Tibial artery (tissue), 4 donors: ENCODE measurements around the gene TMPRSS15.

Source experiments
- DNase-seq, 2 donors: peaks; one replicate each; pipeline ENCODE4 v3.0.0-alpha.2; 2019
- H3K27ac ChIP-seq, 2 donors: fragments of 200-600 bp; sonication (generic) in 1 of 2; 1 replicate in 1 of 2; 2 replicates in 1 of 2; pipeline ENCODE4 v1.5.1; 2018 to 2019; ENCODE audit warnings: mild to moderate bottlenecking in 1 of 2
- H3K27me3 ChIP-seq, 2 donors: fragments of 200-600 bp; sonication (generic) in 1 of 2; one replicate each; pipeline versions ENCODE4 v1.5.1 to v1.6.0; 2016 to 2019
- H3K36me3 ChIP-seq, 3 donors: fragments of 200-600 bp; sonication (generic) in 2 of 3; one replicate each; pipeline ENCODE4 v1.5.1; 2016 to 2019; ENCODE audit warnings: mild to moderate bottlenecking in 2 of 3
- H3K4me1 ChIP-seq, 4 donors: fragments of 200-600 bp; sonication (generic) in 2 of 4; 1 replicate in 3 of 4; 2 replicates in 1 of 4; pipeline ENCODE4 v1.5.1; 2016 to 2019
- H3K4me3 ChIP-seq, 2 donors: fragments of 200-600 bp; sonication (generic) in 1 of 2; 1 replicate in 1 of 2; 2 replicates in 1 of 2; pipeline ENCODE4 v1.5.1; 2018 to 2019; ENCODE audit warnings: mild to moderate bottlenecking in 2 of 2
- H3K9me3 ChIP-seq, 3 donors: fragments of 200-600 bp; sonication (generic) in 1 of 3; one replicate each; pipeline ENCODE4 v1.5.1; 2016 to 2019
- intact Hi-C: fragments of 100-400 bp; cut with DNase I; formaldehyde crosslinking; loops from one replicate; pipeline ENCODE4 v1.15.0; 2023; ENCODE audit warnings: low total_unique reads
- TF ChIP-seq, protein P1 (sequence below), 2 experiments: fragments of 200-600 bp in 1 of 2; fragments of 450-650 bp in 1 of 2; IDR thresholded peaks; one replicate each; pipeline ENCODE4 v1.5.1; 2017 to 2019; ENCODE audit warnings: antibody characterized with exemption in 2 of 2, mild to moderate bottlenecking in 1 of 2, moderate library complexity in 1 of 2

Gene TMPRSS15

DNA sequence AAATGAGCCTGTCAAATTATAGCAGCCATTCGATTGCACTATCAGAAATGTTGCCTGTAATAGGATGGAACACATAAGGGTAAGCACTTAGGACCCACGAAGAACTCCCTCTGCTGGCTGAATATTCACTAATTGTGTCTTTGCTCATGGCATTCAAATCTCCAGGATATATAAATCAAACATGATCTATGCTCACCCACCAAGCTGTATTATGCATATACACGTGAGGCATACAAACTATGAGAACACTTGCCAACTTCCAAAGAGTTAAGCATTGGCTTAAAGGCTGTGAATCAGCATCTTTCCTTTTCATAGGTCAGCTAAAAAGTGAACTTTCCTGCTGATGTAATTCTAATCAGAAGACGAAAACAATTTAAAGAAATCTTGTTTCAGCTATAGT lies 34.5 kb downstream of the TMPRSS15 start:
- no peaks in the 10 kb centered on the region for H3K36me3 ChIP-seq
- H3K27me3 ChIP-seq: no peaks in the 10 kb centered on the region
- no peak overlapping the region for H3K27ac ChIP-seq
- intact Hi-C loops: no loop called here
- no peak overlapping the region for H3K4me3 ChIP-seq
- no peak for DNase-seq
- H3K4me1 ChIP-seq: no peaks in the 10 kb centered on the region
- H3K9me3 ChIP-seq: no peaks in the 10 kb centered on the region
- TF ChIP-seq, protein P1, sequence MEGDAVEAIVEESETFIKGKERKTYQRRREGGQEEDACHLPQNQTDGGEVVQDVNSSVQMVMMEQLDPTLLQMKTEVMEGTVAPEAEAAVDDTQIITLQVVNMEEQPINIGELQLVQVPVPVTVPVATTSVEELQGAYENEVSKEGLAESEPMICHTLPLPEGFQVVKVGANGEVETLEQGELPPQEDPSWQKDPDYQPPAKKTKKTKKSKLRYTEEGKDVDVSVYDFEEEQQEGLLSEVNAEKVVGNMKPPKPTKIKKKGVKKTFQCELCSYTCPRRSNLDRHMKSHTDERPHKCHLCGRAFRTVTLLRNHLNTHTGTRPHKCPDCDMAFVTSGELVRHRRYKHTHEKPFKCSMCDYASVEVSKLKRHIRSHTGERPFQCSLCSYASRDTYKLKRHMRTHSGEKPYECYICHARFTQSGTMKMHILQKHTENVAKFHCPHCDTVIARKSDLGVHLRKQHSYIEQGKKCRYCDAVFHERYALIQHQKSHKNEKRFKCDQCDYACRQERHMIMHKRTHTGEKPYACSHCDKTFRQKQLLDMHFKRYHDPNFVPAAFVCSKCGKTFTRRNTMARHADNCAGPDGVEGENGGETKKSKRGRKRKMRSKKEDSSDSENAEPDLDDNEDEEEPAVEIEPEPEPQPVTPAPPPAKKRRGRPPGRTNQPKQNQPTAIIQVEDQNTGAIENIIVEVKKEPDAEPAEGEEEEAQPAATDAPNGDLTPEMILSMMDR (IDR thresholded peaks at IDR 0.05): no peak

DNA sequence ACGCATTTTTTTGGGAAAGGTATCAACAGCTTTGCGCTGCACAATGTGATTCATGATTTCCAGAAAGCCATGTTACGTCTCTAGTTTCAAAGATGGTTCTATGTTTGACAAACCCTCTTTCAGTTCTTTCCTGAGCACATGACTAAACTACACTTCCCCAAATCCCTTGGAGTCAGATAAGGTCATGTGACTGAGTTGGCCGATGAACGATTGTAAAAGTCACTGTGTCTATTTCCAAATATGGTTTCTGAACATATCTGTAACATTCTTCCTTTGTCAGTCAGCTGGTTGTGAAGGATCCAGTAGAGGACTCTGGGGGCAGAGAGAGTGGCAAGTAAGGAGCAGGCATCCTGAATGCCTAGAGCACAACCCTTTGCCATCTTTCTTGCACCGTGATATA lies 35.4 kb downstream of the TMPRSS15 start:
- Histone ChIP-seq H3K9me3 (no peaks in the 10 kb centered on the region), H3K27ac (no peak overlapping the region), H3K27me3 (no peaks in the 10 kb centered on the region), H3K4me3 (no peak overlapping the region), H3K4me1 (no peaks in the 10 kb centered on the region), H3K36me3 (no peaks in the 10 kb centered on the region)
- TF ChIP-seq, protein P1 (IDR thresholded peaks at IDR 0.05): no peak
- no peak for DNase-seq
- intact Hi-C loops: no loop called here

DNA sequence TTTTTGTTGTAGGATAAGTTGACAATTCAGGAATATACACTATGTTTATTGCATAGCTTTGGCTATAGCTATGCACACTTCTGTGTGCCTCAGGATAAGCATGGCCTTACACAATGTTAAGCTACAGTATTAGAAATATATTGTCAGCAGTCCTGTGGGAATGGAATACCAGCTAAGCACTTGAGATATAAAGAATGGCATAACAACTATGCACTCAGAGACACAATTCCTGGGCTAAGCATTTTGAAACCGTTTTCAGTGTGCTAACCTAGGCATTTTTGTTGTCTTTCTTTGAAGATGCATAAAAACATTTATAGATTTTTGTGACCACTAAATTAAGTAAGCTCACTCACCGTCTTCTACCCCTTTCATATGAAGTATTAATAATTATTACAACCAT lies 46.8 kb downstream of the TMPRSS15 start:
- Histone ChIP-seq H3K27me3 (no peaks in the 10 kb centered on the region), H3K4me3 (no peak overlapping the region), H3K36me3 (no peaks in the 10 kb centered on the region), H3K9me3 (no peaks in the 10 kb centered on the region), H3K27ac (no peak overlapping the region), H3K4me1 (no peaks in the 10 kb centered on the region)
- intact Hi-C loops: no loop called here
- no peak for DNase-seq
- TF ChIP-seq, protein P1 (IDR thresholded peaks at IDR 0.05): no peak

DNA sequence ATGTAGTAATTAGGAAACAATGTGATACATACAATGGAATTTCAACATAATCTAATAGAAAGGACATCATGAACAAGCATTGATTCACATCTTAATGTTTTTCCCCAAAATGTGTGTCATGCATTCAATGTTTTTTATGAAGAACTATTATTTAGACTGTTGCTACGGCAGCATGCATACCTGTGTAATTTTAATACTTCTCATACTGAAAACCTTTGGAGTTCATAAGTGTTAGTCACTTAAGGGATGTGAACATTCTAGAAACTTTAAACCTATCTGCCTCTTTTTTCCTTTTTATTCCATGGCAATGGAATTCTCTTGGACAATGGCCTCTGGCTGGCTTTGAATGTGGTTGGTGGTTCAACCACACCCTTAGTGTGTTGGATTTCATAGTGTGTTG lies 48.6 kb downstream of the TMPRSS15 start:
- intact Hi-C loops: no loop called here
- Histone ChIP-seq H3K4me3 (no peak overlapping the region), H3K4me1 (no peaks in the 10 kb centered on the region), H3K27me3 (no peaks in the 10 kb centered on the region), H3K36me3 (no peaks in the 10 kb centered on the region), H3K9me3 (no peaks in the 10 kb centered on the region), H3K27ac (no peak overlapping the region)
- TF ChIP-seq, protein P1 (IDR thresholded peaks at IDR 0.05): no peak
- DNase-seq: no peak

DNA sequence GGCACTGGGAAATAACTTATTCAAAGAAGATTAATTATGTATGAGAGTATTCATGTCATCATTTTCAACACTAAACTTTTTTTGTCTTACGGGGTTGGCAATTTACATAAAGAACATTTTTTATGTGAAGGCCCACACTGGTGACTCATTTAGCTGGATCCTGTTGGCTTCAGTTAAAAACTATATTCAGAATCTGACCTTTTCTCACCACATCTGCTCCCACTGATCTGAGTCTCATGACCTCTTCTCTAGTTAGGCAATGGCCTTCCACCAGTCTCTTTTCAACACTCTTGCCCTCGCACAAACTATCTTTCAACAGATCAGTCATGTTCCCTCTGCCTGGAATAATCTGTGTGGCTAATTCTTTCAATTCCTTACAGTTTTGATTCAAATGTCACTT lies 53.4 kb downstream of the TMPRSS15 start:
- no peak for DNase-seq
- TF ChIP-seq, protein P1 (IDR thresholded peaks at IDR 0.05): no peak
- intact Hi-C loops: no loop called here
- no peaks in the 10 kb centered on the region for H3K36me3 ChIP-seq
- H3K4me1 ChIP-seq: no peaks in the 10 kb centered on the region
- no peaks in the 10 kb centered on the region for H3K27me3 ChIP-seq
- no peak overlapping the region for H3K27ac ChIP-seq
- no peaks in the 10 kb centered on the region for H3K9me3 ChIP-seq
- H3K4me3 ChIP-seq: no peak overlapping the region

DNA sequence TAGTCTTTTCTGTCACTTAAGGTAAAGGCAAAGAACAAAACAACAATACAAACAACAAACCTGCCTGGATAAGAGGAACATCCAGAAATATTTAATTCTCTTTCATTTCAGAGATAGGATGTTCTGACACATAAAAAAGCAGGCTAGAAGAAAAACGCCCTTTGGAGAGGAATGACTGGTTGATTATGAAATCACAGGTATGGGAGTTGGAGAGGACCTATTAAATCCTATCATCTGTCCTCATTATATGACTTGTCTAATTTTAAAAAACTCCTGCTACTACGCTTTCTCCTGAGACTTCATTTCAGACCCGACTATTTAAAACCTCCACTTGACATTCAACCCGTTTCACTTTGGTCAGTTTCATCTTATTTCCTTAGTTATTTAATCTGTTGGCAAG lies 54.1 kb downstream of the TMPRSS15 start:
- H3K27ac ChIP-seq: no peak overlapping the region
- H3K4me3 ChIP-seq: no peak overlapping the region
- H3K4me1 ChIP-seq: no peaks in the 10 kb centered on the region
- H3K27me3 ChIP-seq: no peaks in the 10 kb centered on the region
- DNase-seq: no peak
- TF ChIP-seq, protein P1 (IDR thresholded peaks at IDR 0.05): no peak
- intact Hi-C loops: no loop called here
- H3K9me3 ChIP-seq: no peaks in the 10 kb centered on the region
- H3K36me3 ChIP-seq: no peaks in the 10 kb centered on the region
